Transverse colon (tissue), 4 donors: ENCODE results near the gene WDR7. TPM values are rescaled to one million over a fixed set of nuclear protein-coding genes. Genes with fewer than 3 reads are reported as not detected.

Experiments used
- DNase-seq: peaks from one replicate; pipeline ENCODE4 v3.0.0-alpha.2; 2019
- H3K27ac ChIP-seq, 4 donors: fragments of 200-600 bp; sonication (generic); 2 replicates each; pipeline ENCODE4 v1.5.1; 2016 to 2018; ENCODE audit warnings: inconsistent platforms in 4 of 4
- H3K27me3 ChIP-seq: fragments of 200-600 bp; sonication (generic); 2 replicates; pipeline ENCODE4 v1.5.1; 2017; ENCODE audit warnings: inconsistent platforms
- H3K36me3 ChIP-seq, 4 donors: fragments of 200-600 bp; sonication (generic); 2 replicates each; pipeline ENCODE4 v1.5.1; 2017 to 2019; ENCODE audit warnings: inconsistent platforms in 4 of 4
- H3K4me1 ChIP-seq, 4 donors: fragments of 200-600 bp; sonication (generic); 2 replicates each; pipeline ENCODE4 v1.5.1; 2017 to 2020; ENCODE audit warnings: inconsistent platforms in 4 of 4
- H3K4me3 ChIP-seq, 4 donors: fragments of 200-600 bp; sonication (generic); 1 replicate in 1 of 4; 2 replicates in 3 of 4; pipeline versions ENCODE4 v1.5.1 to v1.6.1; 2017 to 2019; ENCODE audit warnings: inconsistent platforms in 4 of 4
- H3K9me3 ChIP-seq, 2 donors: fragments of 200-600 bp; sonication (generic); 2 replicates each; pipeline ENCODE4 v1.5.1; 2017 to 2019; ENCODE audit warnings: inconsistent platforms in 2 of 2
- CTCF ChIP-seq, 5 experiments: fragments of 200-600 bp in 3 of 5; fragments of 450-650 bp in 2 of 5; sonication (generic) in 3 of 5; IDR thresholded peaks; 1 replicate in 2 of 5; 2 replicates in 3 of 5; pipeline ENCODE4 v1.5.1; 2016 to 2017; ENCODE audit warnings: antibody characterized with exemption in 5 of 5, inconsistent platforms in 3 of 5, mild to moderate bottlenecking in 2 of 5, moderate library complexity in 1 of 5
- EP300 ChIP-seq: sonication (generic); formaldehyde crosslinking; IDR thresholded peaks from one replicate; pipeline ENCODE4 v1.6.1; 2017; ENCODE audit warnings: antibody characterized with exemption, low read depth
- POLR2A ChIP-seq: fragments of 450-650 bp; IDR thresholded peaks from one replicate; pipeline ENCODE4 v1.6.1; 2016; ENCODE audit warnings: antibody characterized with exemption, mild to moderate bottlenecking, moderate library complexity
- POLR2AphosphoS5 ChIP-seq, 3 donors: sonication (generic); formaldehyde crosslinking; IDR thresholded peaks; one replicate each; pipeline ENCODE4 v1.6.1; 2016; ENCODE audit warnings: antibody characterized with exemption in 3 of 3
- WGBS, 2 donors: methylation state at CpG; one replicate each; pipeline ENCODE4 v1.1.5; 2018; ENCODE audit warnings: low coverage in 1 of 2; 5-methylcytosine and 5-hydroxymethylcytosine counted together
- in situ Hi-C, 4 donors: fragments of 200-750 bp; cut with MboI; loops; one replicate each; pipeline versions ENCODE4 v1.15.0 to v1.15.1; 2017; ENCODE audit warnings: low sequenced_read_pairs in 3 of 4, low pct_ligation_motif_present in 1 of 4, low pct_unique_long_range_greater_than_20kb in 1 of 4
- intact Hi-C: fragments of 100-400 bp; cut with DNase I; formaldehyde crosslinking; loops from one replicate; pipeline ENCODE4 v1.15.1; 2023; ENCODE audit warnings: low total_unique reads
- total RNA-seq, 4 donors: library from RNA; depleted of rRNA; stranded (reverse); fragments of >200 nt; gene quantifications; one replicate each; pipeline ENCODE4 v1.1.0, GENCODE V29; 2016

The WDR7 gene
- total RNA-seq, 4 donors from 2014 or later: 14.9 to 37.5 (median 27.9) TPM

- no peaks in the 10 kb centered on the region for H3K9me3 ChIP-seq
- no peaks in the 10 kb centered on the region for H3K4me1 ChIP-seq
- no peaks in the 10 kb centered on the region for H3K27me3 ChIP-seq
- no peaks in the 10 kb centered on the region for H3K36me3 ChIP-seq
- no peak for DNase-seq
- no peak overlapping the region for H3K27ac ChIP-seq
- TF ChIP-seq POLR2AphosphoS5 (IDR thresholded peaks at IDR 0.05) (no peak), EP300 (no peak), POLR2A (no peak), CTCF (IDR thresholded peaks at IDR 0.05) (no peak)
- intact Hi-C loops: no loop called here
- no peak overlapping the region for H3K4me3 ChIP-seq
- in situ Hi-C loops: no loop called here
- 93 to 99% methylated on average over 2 to 3 of the region's 3 CpGs for WGBS, 2 donors
Observed at GRCh38 chr18:56967035-56967434, 315.9 kb downstream of the WDR7 start.

DNA sequence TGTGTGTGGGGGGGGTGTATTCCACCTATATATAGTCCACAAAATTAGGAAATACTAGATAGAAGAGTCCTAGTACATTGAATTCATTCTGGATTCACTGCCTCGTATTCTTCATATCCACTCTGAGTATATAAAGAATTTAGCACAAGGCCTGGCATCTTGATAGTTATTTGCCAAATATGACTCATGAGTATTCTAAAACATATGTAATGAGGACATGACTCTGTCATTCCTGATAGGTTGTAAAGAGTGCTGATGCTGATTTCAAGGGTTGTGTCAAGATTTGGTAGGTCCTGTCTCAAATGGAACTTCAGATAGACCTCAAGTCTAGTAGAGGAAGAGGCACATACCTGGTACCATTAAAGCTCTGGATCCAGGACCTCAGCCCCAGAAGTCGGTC lies 322.3 kb downstream of the WDR7 start:
- Histone ChIP-seq H3K9me3 (no peaks in the 10 kb centered on the region), H3K27ac (no peak overlapping the region), H3K36me3 (no peaks in the 10 kb centered on the region), H3K27me3 (no peaks in the 10 kb centered on the region), H3K4me1 (peaks cover 0 to 16% (median 3%) of the 10 kb centered on the region in 4 donors), H3K4me3 (no peak overlapping the region)
- intact Hi-C loops: no loop called here
- TF ChIP-seq POLR2AphosphoS5 (IDR thresholded peaks at IDR 0.05): no peak
- no peak for TF ChIP-seq POLR2A
- no peak for TF ChIP-seq EP300
- TF ChIP-seq CTCF (IDR thresholded peaks at IDR 0.05): no peak
- in situ Hi-C loops: no loop called here
- 95 to 97% methylated on average over 2 of the region's 2 CpGs for WGBS, 2 donors
- DNase-seq: no peak

- Histone ChIP-seq H3K9me3 (no peaks in the 10 kb centered on the region), H3K4me1 (peaks cover 0 to 17% (median 3%) of the 10 kb centered on the region in 4 donors), H3K4me3 (no peak overlapping the region), H3K27me3 (no peaks in the 10 kb centered on the region), H3K27ac (no peak overlapping the region), H3K36me3 (no peaks in the 10 kb centered on the region)
- 93% methylated on average over 1 of the region's 1 CpG; no CpG with 5 or more reads in 1 of the 2 donors for WGBS, 2 donors
- DNase-seq: no peak
- in situ Hi-C loops: no loop called here
- intact Hi-C loops: no loop called here
- TF ChIP-seq POLR2A (no peak), POLR2AphosphoS5 (IDR thresholded peaks at IDR 0.05) (no peak)
Observed at GRCh38 chr18:56974141-56974540, 323.0 kb downstream of the WDR7 start.

DNA sequence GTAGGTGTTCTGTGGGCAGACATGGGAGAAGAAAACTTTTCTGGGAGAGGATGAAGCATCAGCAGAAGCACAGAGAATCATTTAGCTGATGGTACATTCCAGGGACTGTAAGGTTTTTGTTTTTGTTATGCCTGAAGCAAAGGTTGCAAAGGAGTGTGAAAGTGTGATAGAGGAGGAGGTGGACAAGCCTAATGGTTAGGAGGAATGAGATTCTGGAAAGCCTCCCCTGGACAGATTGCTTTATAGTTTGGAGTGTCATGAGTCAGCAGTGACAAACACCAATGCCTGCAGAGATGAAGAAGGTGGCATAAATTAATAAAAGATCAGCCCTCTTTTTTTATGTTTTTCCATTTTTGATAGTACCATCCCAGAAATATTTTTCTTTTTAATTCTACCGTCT lies 324.1 kb downstream of the WDR7 start:
- in situ Hi-C loops: no loop called here
- H3K4me1 ChIP-seq: peaks cover 0 to 17% (median 3%) of the 10 kb centered on the region in 4 donors
- no peak overlapping the region for H3K27ac ChIP-seq
- H3K4me3 ChIP-seq: no peak overlapping the region
- H3K36me3 ChIP-seq: no peaks in the 10 kb centered on the region
- no peak for DNase-seq
- no peaks in the 10 kb centered on the region for H3K9me3 ChIP-seq
- 93 to 100% methylated on average over 1 of the region's 1 CpG for WGBS, 2 donors
- TF ChIP-seq EP300 (no peak), CTCF (IDR thresholded peaks at IDR 0.05) (no peak)
- no peaks in the 10 kb centered on the region for H3K27me3 ChIP-seq
- intact Hi-C loops: no loop called here

GRCh38 chr18:56977309-56977708 lies 326.1 kb downstream of the WDR7 start:
- TF ChIP-seq EP300 (no peak), CTCF (IDR thresholded peaks at IDR 0.05) (no peak), POLR2AphosphoS5 (IDR thresholded peaks at IDR 0.05) (no peak), POLR2A (no peak)
- Histone ChIP-seq H3K4me3 (no peak overlapping the region), H3K4me1 (peaks cover 0 to 18% (median 3%) of the 10 kb centered on the region in 4 donors), H3K36me3 (no peaks in the 10 kb centered on the region), H3K27me3 (no peaks in the 10 kb centered on the region), H3K9me3 (no peaks in the 10 kb centered on the region), H3K27ac (peak overlapping the region in 3 of 4 donors; percentile 7 to 51 (median 42))
- in situ Hi-C loops (no loop called here), intact Hi-C loops (no loop called here)
- no peak for DNase-seq
- WGBS, 2 donors: 73 to 76% methylated on average over 2 to 3 of the region's 3 CpGs
